ENCODE data around the gene NDUFAF8. TPM values are rescaled to one million over a fixed set of nuclear protein-coding genes. Genes with fewer than 3 reads are reported as not detected.

Gene NDUFAF8
- total RNA-seq, 1 donor from 2014 or later: 7.8 TPM

- peak; percentile 13 for DNase-seq
These were observed 14.4 kb downstream of the NDUFAF8 start for GRCh38 chr17:81253358-81254131.

GRCh38 chr17:81254955-81255717 is 16.0 kb downstream of the NDUFAF8 start:
- DNase-seq: peak; percentile 25

DNA sequence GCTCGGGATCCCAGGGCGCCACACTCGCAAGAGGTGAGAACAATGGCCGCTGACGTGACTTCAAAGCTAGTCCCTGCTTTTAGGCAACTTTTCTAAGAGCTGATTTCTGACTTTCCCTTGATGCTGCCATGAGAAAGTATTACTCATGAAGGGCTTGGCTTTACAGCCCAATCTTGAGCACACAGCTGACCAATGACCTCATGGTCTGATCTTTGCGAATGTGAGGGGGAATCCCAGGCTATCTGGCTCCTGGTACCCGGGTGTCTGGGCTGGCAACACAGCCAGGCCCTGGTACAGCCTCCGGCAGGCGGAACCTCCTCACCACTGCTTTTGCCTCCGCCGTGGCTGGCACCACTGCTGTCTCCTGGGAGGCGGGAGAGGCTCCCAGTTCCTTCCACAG is 17.5 kb downstream of the NDUFAF8 start:
- no peak for DNase-seq

DNA sequence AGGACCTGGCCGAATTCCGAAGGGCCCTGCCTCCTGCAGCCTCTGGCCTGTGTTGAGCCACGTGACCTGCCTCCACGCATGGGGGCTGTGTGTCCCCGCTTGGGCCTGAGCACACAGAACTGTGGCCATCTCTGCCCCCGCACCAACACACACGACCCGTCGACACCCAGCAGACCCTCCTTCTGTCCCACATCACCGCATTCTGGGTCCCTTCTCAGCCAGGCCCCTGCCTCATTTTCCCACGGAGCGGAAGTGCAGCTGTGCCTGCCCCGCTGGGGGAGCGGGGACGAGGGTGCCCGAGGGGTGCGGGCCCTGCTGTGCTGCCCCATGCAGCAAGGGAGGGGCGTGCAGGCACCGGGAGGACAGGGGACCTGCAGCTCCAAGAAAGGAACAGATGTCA is 18.4 kb downstream of the NDUFAF8 start:
- no peak for DNase-seq

DNA sequence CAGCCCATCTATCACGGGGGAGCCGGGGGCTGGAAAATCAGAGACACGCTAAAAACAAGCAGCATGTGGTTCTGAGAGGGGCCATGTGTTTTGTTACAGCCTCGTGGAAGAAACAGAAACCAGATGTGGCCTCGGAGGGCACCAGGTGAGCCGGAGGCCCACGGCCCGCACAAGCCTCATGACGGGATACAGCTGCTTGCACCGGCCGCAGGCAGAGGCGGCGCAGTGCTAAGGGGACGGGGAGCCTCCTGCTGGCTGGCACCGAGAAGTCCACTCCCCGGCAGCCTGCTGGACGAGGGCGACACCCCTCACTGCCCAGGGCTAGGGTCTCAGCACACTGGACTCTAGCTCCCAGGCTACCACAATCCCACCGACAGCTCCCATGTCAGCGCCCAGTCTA is 19.2 kb downstream of the NDUFAF8 start:
- no peak for DNase-seq

DNA sequence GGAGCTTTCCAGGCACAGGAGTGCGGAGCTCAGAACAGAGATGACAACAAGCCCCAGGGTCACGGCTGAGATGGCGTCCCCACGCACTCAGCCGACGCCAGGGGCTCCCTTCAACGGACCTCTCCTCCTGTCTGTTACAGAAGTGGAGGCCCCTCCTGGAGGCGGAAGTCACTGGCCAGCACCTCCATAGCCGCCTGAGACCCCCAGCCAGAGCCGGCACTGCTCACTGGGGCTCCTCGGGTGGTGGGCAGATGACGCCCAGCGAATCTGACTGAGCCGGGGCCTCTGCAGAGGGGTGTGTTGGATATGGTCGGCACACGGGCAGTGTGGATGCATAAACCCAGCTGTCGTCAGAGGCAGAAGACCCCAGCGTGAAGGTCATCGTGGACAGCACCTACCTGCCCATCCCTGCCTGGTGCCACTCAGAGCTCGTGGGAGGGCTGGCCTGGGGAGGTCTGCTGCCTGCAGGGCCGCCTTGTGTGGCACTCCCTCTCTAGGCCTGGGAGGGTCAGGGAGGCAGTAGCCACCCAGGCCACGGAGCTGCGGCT is 20.0 kb downstream of the NDUFAF8 start:
- no peak for DNase-seq

- DNase-seq: no peak
These were observed 21.1 kb downstream of the NDUFAF8 start for GRCh38 chr17:81260171-81260570.

GRCh38 chr17:81260641-81261040 is 21.5 kb downstream of the NDUFAF8 start:
- no peak for DNase-seq

DNA sequence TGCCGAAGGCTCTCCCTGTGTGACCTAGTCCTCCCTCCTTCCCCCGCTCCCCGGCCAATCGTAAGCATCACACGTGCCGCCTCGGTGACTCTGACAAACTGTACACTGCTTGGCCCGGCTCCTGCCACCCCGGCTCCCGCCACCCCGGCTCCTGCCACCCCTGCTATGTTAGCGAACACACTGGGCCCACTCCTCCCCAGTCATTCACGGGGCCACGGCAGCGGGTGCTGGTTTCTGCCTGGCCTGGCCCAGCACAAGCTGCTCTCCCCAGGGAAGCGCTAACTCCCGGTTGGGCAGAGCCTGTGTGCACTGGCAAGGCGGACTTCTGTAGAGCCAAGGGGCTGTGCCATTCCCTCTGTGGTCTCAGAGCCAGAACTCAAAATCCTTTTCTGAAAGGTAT is 22.0 kb downstream of the NDUFAF8 start:
- no peak for DNase-seq

DNA sequence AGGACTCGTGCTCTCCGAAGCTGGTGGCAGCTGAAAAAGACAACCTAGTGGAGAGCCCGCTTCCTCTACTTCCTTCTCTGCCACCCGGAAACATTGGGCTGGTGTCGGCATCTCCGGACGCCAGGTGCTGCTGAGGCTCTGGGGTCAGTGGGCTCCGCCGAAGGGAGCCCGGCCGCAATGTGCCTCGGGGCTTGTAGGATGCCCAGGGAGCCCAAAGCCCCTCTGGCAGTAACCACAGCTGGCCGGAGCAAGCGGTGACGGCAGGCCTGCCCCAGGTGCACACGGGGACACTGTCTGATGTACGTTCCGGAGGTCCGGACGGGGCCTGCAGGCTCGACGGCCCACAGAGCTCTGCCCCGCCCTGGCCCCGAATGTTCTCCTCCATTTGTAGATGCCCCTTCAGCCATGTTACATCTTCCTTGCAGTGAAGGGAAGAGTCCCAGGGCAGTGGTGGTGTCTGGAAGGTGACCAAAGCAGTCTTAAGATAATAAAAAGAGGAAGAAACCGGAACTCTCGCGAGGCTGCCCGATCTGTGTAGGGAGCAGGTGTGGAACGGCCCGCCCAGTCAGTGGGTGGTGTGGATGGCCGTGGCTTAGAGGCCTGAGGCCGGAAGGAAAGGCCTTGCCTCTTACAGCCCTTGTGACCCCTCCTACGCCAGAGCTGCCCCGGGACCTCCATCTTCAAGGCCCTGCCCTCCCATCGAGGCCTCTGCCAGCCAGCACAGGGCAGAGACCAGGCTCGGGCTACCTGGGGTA is 22.6 kb downstream of the NDUFAF8 start:
- DNase-seq: no peak

DNA sequence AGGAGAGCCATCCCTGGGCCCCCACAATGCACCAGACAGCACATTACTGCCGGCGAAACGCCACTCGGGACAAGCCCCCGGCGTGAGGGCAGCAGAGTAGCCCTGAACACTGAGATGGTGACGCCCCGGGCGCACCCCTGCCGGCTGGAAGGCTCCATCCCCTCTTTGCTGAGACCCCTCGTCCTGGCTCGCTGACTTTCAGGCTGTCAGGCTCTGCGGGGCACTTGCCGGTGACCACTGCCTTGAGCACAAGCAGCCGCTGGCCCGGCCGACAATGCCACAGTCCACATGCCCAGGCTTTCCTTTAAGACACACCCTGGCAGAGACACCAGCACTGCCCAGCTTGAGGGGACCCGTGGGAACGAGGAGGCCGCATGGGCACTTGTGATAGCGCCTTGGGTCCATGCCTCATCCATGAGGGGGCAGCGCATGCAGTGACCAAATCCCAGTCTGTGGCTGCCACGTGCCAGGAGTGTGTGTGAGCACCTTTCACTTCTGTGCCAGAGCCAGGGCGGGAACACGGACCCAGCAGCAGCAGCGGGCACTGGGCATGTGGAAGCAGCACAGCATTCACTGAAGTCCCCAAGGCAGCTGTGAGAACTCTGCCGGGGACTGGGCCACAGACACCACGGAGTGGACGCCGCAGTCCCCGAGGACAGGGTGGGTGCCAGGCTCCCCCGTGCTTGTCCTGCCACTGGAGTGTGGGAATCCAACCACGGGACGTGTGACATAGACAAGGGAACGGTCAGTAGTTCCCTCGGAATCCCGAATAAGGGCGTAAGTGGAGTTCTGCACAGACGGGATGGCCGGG is 24.5 kb downstream of the NDUFAF8 start:
- DNase-seq: no peak

- no peak for DNase-seq
These were observed 25.5 kb downstream of the NDUFAF8 start for GRCh38 chr17:81264640-81265039.

GRCh38 chr17:81265576-81265975 is 26.5 kb downstream of the NDUFAF8 start:
- DNase-seq: no peak

- no peak for DNase-seq
These were observed 28.4 kb downstream of the NDUFAF8 start for GRCh38 chr17:81267390-81268067.

GRCh38 chr17:81270279-81270678 is 31.2 kb downstream of the NDUFAF8 start:
- no peak for DNase-seq

DNA sequence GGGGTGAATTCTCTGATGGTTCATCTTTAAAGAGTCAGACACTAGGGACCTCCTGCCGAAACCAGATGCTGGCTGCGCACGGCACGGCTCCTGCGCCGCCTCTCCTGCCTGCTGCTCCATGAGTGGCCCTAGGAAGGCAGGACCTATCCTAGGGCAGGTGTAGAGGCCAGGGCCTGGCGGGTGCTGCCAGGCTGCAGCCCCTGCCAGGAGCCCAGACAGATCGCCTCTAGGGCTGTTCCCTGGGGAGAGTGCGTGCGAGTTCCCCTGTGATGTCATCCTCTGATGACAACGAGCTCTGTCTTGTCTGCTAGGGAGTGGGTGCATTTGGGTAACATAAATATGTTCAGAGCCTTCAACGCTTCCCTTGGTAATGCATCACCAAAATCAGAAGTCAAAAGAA is 32.1 kb downstream of the NDUFAF8 start:
- no peak for DNase-seq

DNA sequence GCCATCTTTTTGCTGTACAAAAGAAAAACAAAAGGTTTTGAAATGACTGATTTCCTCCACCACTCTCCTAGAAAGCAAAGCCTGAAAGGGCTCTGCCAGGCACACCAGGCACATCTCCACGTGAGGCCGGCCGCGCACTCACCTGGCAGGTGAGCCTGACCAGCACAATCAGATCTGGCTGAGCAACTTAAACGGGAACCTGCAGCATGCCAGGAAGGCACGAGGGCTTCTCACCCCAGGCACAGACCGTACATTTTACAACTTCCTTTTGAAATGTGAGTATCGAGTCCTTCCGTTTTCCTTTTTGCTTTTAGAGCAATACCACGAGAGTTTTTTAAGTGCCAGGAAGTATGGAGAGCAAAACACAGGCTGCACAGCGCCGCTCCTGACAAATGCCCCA is 33.5 kb downstream of the NDUFAF8 start:
- DNase-seq: no peak

- no peak for DNase-seq
These were observed 34.8 kb downstream of the NDUFAF8 start for GRCh38 chr17:81273698-81274470.

DNA sequence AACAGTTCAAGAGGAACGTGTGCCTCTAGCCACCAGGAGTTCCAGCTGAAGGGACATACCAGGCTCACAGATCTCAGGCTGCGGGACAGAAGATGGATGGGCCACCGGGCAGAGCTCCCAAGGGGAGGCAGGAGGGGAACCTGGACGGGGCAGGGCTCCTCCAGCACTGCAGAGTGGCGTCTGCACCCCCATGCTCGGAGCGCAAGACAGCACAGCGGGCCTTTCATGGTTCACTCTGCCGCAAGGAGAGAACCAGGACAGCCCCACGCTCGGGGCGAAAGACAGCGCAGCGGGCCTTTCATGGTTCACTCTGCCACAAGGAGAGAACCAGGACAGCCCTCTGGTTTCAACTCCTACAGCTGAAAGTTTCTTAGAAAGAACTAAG is 35.3 kb downstream of the NDUFAF8 start:
- DNase-seq: no peak

DNA sequence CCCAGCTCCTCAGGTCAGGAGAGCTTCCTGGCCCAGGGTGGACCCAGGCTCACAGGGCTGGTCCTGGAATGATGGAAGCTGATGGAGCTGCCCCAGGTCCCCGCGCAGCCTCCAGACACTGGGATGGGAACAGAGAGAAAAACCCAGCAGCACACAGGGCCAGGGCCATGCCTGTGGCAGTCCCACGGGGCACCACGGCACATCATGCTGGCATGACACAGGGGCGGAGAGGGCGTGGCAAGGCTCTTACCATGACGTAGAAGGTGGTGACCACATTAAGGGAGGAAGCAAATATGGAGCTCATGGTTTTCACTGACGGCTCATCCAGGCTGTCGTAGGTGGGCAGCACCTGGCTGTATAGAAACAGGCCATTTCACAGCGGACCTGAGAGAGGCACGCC is 37.7 kb downstream of the NDUFAF8 start:
- DNase-seq: no peak

DNA sequence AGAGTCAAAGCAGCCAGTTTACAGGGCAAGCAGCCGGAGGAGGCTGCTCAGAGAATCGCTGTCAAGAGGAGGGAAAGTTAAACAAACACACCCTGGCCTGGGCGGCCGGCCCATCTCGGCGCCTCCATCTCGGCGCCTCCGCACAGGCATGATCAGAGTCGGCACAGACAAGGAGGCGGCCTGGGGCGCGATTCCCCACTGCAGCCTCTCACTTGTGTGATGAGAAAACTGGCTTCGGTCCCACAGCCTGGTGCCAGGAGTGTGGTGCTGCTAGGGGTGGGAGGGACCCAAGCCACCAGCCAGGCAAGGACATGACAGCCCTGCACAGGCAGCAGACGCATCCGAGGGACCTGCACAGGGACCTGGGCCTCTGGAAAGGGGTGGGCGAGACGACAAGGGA is 38.3 kb downstream of the NDUFAF8 start:
- peak; percentile 67 for DNase-seq
